GM12878 (cell line): ENCODE measurements around the gene NFE2.

Experiments
- CBX5 ChIP-seq: sonication (generic); IDR thresholded peaks from 2 replicates; pipeline ENCODE4 v1.6.1; 2016; ENCODE audit warnings: low read depth, moderate library complexity, mild to moderate bottlenecking, inconsistent platforms
- ELK1 ChIP-seq: IDR thresholded peaks from 2 replicates; pipeline ENCODE4 v1.6.1; 2012; ENCODE audit warnings: low read depth, low read length, improper control_type of control experiment
- HDAC6 ChIP-seq: fragments of 200-600 bp; sonication (generic); IDR thresholded peaks from one replicate; pipeline ENCODE4 v1.8.0; 2017; ENCODE audit warnings: antibody characterized with exemption; ENCODE audit not compliant: unreplicated experiment
- HSF1 ChIP-seq: fragments of 150-350 bp; IDR thresholded peaks from 2 replicates; pipeline ENCODE4 v1.6.1; 2014; ENCODE audit warnings: mild to moderate bottlenecking, low read depth, low read length
- KAT2A ChIP-seq: conservative IDR thresholded peaks from 2 replicates; pipeline ENCODE4 v1.6.1; 2011; ENCODE audit warnings: low read depth, low read length; ENCODE audit not compliant: control insufficient read depth
- KDM1A ChIP-seq: fragments of 200-600 bp; sonication (generic); IDR thresholded peaks from 2 replicates; pipeline ENCODE4 v1.6.1; 2016; ENCODE audit warnings: borderline replicate concordance
- MAX ChIP-seq: IDR thresholded peaks from 2 replicates; pipeline ENCODE4 v1.6.1; 2012; ENCODE audit warnings: low read depth, low read length, improper control_type of control experiment
- PAX8 ChIP-seq: fragments of 450-650 bp; IDR thresholded peaks from 2 replicates; pipeline ENCODE4 v1.6.1; 2017; ENCODE audit warnings: mild to moderate bottlenecking, moderate library complexity
- POLR2AphosphoS5 ChIP-seq: IDR thresholded peaks from 2 replicates; pipeline ENCODE4 v1.6.1; 2011; ENCODE audit warnings: mild to moderate bottlenecking, low read length, inconsistent platforms
- ZSCAN29 ChIP-seq: fragments of 450-650 bp; IDR thresholded peaks from 2 replicates; pipeline ENCODE4 v1.6.1; 2017; ENCODE audit warnings: mild to moderate bottlenecking, moderate library complexity
- TF ChIP-seq, protein P1 (sequence below), 3 experiments: IDR thresholded peaks in 2 of 3; conservative IDR thresholded peaks in 1 of 3; 2 replicates each; pipeline ENCODE4 v1.5.1; 2011; ENCODE audit warnings: low read depth in 3 of 3, low read length in 3 of 3, mild to moderate bottlenecking in 3 of 3, control low read depth in 2 of 3, moderate library complexity in 2 of 3, inconsistent platforms in 1 of 3, mixed read lengths in 1 of 3; ENCODE audit not compliant: control insufficient read depth in 2 of 3, insufficient read depth in 1 of 3; ENCODE audit errors: extremely low read depth in 1 of 3

DNA sequence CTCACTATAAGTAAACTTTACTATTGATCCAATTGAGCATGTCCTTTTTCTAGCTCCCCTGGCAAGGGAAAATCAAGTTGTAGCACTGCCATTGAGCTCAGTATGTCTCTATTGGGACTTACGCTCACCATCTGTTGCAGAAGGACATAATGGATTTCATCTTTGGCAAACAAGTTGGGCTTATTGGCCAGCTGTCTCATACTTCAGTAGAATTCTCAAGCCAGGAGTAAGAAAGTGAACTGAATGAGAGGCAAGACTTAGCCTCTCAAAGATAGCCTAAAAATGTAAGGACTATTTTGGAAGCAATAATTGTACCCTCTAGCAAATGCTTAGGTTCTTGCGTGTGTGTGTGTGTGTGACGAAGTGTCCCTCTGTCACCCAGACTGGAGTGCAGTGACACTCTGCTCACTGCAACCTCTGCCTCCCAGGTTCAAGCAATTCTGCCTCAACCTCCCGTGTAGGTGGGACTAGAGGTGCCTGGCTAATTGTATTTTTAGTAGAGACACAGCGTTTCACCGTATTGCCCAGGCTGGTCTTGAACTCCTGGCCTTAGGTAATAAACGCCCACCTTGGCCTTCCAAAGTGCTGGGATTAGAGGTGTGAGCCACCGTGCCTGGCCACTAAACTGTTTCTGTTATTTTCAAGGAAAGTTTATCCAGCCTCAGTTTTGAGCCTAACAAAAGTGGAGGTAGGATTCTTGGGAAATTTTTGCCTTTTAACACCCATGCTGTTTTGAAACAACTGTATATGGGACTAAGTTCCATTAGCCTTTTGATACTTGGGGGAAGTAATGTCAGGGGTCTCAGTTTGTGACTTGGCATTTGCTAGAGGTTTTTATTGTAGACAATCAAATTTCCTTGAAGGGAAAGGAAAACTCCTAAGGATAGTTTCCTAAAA is 13.3 kb downstream of the NFE2 start:
- peak; percentile 95 for TF ChIP-seq POLR2AphosphoS5
- TF ChIP-seq ZSCAN29, result no peak
- no peak for TF ChIP-seq ELK1
- TF ChIP-seq, protein P1, sequence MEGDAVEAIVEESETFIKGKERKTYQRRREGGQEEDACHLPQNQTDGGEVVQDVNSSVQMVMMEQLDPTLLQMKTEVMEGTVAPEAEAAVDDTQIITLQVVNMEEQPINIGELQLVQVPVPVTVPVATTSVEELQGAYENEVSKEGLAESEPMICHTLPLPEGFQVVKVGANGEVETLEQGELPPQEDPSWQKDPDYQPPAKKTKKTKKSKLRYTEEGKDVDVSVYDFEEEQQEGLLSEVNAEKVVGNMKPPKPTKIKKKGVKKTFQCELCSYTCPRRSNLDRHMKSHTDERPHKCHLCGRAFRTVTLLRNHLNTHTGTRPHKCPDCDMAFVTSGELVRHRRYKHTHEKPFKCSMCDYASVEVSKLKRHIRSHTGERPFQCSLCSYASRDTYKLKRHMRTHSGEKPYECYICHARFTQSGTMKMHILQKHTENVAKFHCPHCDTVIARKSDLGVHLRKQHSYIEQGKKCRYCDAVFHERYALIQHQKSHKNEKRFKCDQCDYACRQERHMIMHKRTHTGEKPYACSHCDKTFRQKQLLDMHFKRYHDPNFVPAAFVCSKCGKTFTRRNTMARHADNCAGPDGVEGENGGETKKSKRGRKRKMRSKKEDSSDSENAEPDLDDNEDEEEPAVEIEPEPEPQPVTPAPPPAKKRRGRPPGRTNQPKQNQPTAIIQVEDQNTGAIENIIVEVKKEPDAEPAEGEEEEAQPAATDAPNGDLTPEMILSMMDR (IDR thresholded peaks at IDR 0.05 in 2 of 3, conservative IDR thresholded peaks at IDR 0.05 in 1 of 3; ENCODE audit: control insufficient read depth in 2 of 3, extremely low read depth in 1 of 3, insufficient read depth in 1 of 3, low read depth in 3 of 3, low read length in 3 of 3), result no peak
- no peak for TF ChIP-seq HSF1
- no peak for TF ChIP-seq HDAC6
- TF ChIP-seq KAT2A, result no peak
- TF ChIP-seq MAX, result no peak
- TF ChIP-seq PAX8, result no peak
- TF ChIP-seq CBX5, result no peak
- TF ChIP-seq KDM1A, result no peak
